SHP77 treated with DMSO at 0.1 percent for 48 hours (cell line): ENCODE data around the gene SGK1.

ENCODE experiments used
- DNase-seq: peaks from one replicate; lab custom pipeline; 2025; lab: John Stamatoyannopoulos, UW

Gene SGK1

GRCh38 chr6:134169871-134170486 is 147.9 kb downstream of the SGK1 start:
- DNase-seq: no peak

GRCh38 chr6:134168590-134169208 is 149.2 kb downstream of the SGK1 start:
- no peak for DNase-seq

DNA sequence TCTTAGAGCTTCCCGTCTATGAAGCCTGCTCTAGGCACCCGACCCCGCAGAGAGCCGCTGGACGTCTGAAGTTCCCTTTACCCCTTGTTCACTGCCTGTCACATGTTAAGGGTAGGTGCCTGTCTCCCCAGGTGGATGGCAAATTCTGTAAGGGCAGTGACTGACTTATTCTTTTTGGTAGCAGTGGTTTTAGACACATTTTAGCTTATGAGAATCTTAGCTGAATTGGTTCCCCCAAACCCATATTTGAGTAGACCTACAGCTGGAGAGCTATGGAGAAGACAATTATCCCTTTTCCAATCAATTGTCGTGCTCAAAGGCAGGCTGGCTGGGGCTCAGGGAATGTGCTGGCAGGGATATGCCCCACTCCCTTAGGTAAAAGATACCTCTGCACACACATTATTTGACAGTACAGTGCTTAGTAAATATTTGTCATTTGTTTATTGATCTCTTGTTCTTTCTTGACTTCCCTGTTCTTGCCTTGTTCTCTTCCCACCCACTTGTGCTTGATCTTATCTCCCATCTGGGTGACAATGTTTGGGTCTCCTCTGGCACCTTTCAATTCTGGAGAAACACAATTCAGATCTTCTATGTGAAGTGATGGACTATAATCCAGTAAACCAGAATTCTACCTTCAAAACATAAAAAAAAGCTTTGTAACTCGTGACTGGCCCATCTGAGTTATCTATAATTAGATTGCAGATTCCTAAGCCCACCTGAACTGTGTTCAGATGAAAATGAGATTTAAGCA is 151.2 kb downstream of the SGK1 start:
- no peak for DNase-seq

DNA sequence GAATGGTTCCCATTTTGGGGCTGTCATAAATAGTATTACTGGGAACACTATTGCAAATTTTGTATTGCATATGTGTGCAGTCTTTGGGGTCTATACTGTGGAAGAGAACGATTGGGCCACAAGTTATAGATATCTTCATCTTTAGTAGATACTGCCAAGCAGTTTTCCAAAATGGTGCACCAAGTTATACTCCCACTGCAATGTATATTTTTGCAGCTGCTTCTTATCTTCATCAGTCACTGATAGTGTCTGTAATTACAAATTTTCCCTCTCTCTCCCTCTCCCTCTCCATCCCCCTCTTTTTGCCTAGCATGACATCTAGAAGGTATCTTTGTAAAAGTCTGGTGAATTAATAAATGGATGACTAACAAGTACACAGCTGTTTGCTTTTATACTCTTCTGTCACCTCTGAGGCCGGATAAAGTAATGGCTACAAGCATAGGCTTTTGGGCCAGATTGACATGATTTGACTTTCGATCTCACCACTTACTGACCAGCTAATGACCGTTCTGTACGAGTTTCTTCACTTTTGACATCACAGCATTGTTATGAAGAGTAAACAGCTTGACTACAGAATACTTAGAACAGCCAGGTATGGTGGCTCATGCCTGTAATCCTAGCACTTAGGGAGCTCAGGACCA is 152.2 kb downstream of the SGK1 start:
- no peak for DNase-seq

GRCh38 chr6:134164300-134164699 is 153.6 kb downstream of the SGK1 start:
- no peak for DNase-seq

GRCh38 chr6:134162932-134163331 is 155.0 kb downstream of the SGK1 start:
- no peak for DNase-seq

DNA sequence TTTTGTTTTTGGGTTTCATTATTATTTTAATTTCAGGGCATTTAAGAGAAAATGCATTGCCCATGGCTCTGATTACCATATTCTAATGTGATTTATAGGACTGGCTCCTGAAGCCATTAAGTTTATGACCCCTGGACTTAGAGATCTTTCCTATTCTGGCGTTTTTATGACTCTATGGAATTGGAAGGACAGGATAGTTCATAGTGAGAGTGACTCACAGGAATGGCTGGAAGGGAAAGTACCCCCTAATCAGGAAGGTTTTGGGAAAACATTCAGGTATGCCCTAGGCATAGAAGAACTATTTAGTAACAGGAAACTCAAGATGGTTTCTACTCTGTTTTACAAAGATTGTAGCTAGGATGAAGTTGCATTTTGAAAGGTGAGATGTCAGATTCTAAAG is 156.9 kb downstream of the SGK1 start:
- no peak for DNase-seq

DNA sequence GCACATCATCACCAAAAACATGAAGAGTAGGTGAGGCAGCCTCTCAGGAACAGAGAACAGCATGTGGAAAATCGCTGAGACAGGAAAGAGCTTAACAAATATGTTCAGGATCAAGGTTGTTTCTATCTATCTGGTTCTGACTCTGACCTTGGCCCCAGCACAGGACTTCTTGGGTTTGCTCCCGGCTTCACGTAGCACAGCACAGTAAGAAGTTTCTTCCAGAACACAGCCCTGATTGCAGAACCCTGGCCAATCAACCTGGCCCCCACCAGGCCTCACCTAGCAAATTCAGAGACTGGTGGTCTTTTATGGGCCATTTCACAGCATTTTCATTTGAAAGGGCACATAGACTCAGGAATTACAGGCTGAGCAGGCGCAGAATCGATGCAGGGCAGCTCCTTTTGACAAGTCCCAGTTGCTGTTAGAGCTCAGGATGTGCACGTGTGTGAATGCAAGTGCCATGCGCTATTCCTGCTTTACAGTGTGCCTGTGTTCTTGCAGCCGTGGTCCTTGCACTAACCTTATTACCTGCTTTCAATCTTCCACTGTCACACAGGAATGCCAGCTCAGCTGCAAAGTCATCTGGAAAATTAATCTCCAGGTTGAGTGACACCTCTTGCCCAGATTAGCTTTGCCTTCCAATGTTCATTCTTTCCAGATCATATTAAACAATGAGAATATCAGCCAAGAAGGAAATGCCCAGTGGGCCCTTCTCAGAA is 165.0 kb downstream of the SGK1 start:
- DNase-seq: no peak

GRCh38 chr6:134148566-134148965 is 169.3 kb downstream of the SGK1 start:
- no peak for DNase-seq

DNA sequence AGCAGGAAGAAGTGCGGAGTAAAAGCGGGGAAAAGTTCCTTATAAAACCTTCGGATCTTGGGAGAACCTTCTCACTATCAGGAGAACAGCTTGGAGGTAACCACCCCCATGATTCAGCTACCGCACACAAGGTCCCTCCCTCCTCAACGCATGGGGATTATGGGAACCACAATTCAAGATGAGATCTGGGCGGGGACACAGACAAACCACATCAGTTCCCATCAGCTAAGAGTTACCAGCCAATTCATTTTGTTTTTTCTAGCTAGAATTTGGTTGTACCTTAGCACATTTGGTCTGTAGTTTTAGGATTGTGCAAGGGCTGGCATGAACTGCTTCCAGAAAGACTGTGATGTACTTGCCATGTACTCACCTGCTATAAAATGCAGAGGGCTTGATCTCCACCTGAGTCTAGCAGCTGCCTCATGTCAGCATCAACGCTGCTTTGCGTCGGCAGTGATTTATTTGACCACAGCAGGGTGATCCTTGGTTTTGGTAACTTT is 170.8 kb downstream of the SGK1 start:
- DNase-seq: no peak

DNA sequence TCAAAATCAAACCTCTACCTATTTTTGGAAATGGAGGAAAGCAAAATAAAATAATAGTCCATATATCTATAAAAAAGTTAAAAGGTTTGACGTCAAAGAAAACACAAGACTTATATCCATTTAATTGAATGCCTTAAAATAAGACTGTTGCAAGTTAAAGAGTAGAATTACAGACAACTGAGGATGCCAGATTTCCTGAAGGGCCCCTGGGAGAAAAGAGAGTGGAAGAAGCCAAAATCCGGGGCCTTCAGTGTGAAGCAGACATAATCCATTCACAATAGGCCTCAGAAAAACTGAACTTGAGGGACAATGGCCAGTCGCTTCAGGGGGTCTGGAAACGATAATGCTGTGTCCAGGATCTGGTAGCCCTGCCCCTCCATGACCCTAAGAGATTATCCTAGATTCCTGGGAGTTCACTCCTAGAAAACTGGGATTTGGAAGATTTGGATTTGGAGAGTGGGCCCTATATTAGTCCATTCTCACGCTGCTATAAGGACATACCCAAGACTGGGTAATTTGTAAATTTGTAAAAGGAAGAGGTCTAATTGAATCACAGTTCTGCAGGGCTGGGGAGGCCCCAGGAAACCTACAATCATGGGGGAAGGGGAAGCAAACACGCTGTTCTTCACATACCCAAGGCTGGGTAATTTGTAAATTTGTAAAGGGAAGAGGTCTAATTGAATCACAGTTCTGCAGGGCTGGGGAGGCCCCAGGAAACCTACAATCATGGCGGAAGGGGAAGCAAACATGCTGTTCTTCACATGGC is 171.5 kb downstream of the SGK1 start:
- DNase-seq: no peak

GRCh38 chr6:134145786-134146185 is 172.1 kb downstream of the SGK1 start:
- DNase-seq: peak; percentile 4

DNA sequence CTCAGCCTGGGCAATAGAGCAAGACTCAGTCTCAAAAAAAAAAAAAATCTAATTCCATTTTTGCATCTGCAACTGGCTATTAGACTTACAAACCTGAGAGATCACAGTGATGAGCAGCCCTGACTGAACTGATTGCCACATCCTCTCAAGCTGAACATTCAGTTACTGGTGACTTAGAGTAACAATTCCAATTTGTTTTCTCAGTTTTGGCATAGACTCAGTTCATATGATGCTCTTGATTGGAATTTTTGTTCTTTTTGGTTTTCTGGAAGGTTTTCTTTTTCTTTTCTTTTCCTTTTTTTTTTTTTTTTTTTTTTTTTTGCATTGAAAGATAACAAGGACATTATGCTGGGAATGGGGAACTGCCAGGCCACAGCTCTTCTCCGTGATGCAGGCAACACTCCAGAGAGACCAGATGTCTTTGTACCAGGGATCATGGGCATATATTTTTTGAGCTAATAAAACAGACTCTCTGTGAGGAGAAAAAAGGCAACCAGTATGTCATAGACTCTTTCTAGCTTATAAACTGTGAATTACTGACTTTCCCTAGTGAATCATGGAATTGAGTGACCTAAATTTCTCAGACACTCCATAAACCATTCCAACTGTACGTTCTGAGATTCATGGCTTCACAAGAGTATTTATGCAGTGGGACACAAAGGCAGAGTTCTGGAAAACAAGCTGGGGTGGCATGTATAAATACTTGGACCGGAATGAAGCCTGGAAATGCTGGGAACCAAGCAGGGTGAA is 179.5 kb downstream of the SGK1 start:
- no peak for DNase-seq

DNA sequence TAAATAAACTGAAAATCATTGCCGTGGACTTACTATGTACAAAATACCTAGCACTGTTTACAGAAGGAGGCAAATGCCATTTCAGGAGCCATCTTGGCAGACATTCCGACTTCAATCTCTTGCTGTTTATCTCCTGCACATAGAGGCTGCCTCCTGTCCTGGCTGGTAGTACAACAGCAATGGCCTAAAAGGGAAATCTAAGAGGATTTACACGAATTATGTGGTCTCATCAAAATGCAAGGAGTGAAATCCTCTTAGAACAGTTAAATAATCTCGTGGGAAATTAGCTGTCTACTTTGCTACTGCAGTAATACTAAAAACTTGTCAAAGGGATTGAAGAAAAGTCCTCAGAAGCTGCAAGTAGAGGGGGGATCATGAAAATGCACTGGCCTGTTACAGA is 183.3 kb downstream of the SGK1 start:
- no peak for DNase-seq

GRCh38 chr6:134132494-134133141 is 185.3 kb downstream of the SGK1 start:
- DNase-seq: no peak

- DNase-seq: no peak
Measured at GRCh38 chr6:134131530-134132139, 186.3 kb downstream of the SGK1 start.

- no peak for DNase-seq
Measured at GRCh38 chr6:134128146-134128545, 189.8 kb downstream of the SGK1 start.

GRCh38 chr6:134123666-134124208 is 194.2 kb downstream of the SGK1 start:
- DNase-seq: peak; percentile 79

DNA sequence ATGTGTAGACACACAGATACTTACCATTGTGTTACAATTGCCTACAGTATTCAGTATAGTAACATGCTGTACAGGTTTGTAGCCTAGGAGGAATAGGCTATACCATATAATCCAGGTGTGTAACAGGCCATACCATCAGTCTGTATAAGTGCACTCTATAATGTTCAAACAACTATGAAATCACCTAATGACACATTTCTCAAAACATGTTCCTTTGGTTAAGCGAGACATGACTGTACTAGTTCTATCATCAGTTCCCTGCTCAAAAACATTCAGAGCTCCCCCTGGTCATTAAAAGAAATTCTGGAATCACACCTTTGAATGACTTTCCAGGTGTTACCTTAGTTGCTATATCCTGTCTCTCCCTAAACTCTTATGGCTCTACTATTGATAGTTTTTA is 195.1 kb downstream of the SGK1 start:
- no peak for DNase-seq
